Activated naive CD4-positive, alpha-beta T cell treated with anti-CD3 and anti-CD28 coated beads, Interleukin-2, amount 10 ng/mL, durations not matched to agents 7 days and 5 days (primary cell): ENCODE data around the gene LGMN.

ENCODE experiments used
- CTCF ChIA-PET: fragments of 350-600 bp; sonication (Branson Sonifier 250); formaldehyde crosslinking; loops from one replicate; lab custom pipeline; 2021; ENCODE audit warnings: antibody characterized with exemption; lab: Charles Lee
- DNase-seq: peaks from one replicate; pipeline ENCODE4 v3.0.0-alpha.2; 2020
- H3K27ac Mint-ChIP-seq: one replicate; pipeline ENCODE4 v1.8.0; 2021; ENCODE audit warnings: mild to moderate bottlenecking, moderate library complexity, mixed read lengths
- H3K27me3 Mint-ChIP-seq: one replicate; pipeline ENCODE4 v1.8.0; 2021; ENCODE audit warnings: mild to moderate bottlenecking, mixed read lengths
- H3K36me3 Mint-ChIP-seq: one replicate; pipeline ENCODE4 v1.8.0; 2021; ENCODE audit warnings: mixed read lengths
- H3K4me1 Mint-ChIP-seq: one replicate; pipeline ENCODE4 v1.8.0; 2021; ENCODE audit warnings: mixed read lengths
- H3K4me3 Mint-ChIP-seq: one replicate; pipeline ENCODE4 v1.8.0; 2021; ENCODE audit warnings: mild to moderate bottlenecking, moderate library complexity, mixed read lengths
- H3K9me3 Mint-ChIP-seq: one replicate; pipeline ENCODE4 v1.8.0; 2021; ENCODE audit warnings: mixed read lengths

LGMN gene

DNA sequence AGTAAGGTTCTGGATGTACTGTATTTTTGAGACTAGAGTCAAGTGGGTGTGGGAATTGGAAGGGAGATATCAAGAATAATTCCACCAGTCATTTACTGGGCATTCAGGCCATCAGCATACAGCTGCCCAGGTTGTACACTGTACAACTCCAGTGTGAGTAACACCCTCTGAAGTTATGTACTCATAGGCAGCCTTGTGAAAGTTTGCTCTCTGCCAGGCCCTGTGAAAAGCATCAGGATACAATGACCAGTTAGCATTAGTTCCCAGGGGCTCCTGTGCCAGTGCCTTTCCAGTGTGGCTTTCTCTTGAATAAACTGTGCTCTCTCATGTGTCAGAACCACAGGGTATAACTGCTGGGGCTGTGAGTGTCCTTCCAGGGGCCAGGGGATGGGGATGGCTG is 89.7 kb downstream of the LGMN start:
- H3K27ac Mint-ChIP-seq: peak overlapping the region; percentile 55
- peaks cover 77% of the 10 kb centered on the region for H3K4me1 Mint-ChIP-seq
- H3K27me3 Mint-ChIP-seq: no peaks in the 10 kb centered on the region
- no peak for DNase-seq
- CTCF ChIA-PET: interaction anchor here (1.0 kb wide), 1 partner anchor 28 kb away, joined by 3 read pairs; no protein-coding TSS in a partner anchor
- H3K36me3 Mint-ChIP-seq: peaks cover 89% of the 10 kb centered on the region
- H3K4me3 Mint-ChIP-seq: no peak overlapping the region
- H3K9me3 Mint-ChIP-seq: no peaks in the 10 kb centered on the region

DNA sequence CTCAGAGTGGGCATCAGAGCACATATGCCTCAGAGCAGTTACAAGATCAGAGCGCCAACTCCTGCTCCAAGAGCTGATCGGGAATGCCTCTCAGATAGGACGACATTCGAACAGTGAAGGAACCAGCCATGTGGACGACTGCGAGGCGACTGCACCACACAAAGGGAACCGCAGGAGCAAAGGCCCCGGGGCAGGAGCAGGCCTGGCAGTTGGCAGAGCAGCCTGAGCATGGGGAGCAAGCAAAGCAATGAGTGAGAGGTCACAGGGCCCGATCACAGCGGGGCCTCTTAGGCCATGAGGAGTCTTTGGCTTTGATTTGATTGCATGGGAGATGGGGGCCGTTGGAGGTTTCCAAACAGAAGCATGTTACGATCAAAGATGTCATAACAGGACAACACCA is 90.3 kb downstream of the LGMN start:
- H3K9me3 Mint-ChIP-seq: no peaks in the 10 kb centered on the region
- no peak for DNase-seq
- H3K4me3 Mint-ChIP-seq: no peak overlapping the region
- no peaks in the 10 kb centered on the region for H3K27me3 Mint-ChIP-seq
- CTCF ChIA-PET: no interaction called here
- H3K4me1 Mint-ChIP-seq: peaks cover 80% of the 10 kb centered on the region
- H3K36me3 Mint-ChIP-seq: peaks cover 89% of the 10 kb centered on the region
- H3K27ac Mint-ChIP-seq: peak overlapping the region; percentile 55

GRCh38 chr14:92657457-92658142 is 90.8 kb downstream of the LGMN start:
- Mint-ChIP-seq H3K27ac (peak overlapping the region; percentile 34), H3K27me3 (no peaks in the 10 kb centered on the region), H3K9me3 (no peaks in the 10 kb centered on the region), H3K4me3 (peak overlapping the region; percentile 97), H3K4me1 (peaks cover 78% of the 10 kb centered on the region), H3K36me3 (peaks cover 88% of the 10 kb centered on the region)
- DNase-seq: no peak
- CTCF ChIA-PET: no interaction called here

DNA sequence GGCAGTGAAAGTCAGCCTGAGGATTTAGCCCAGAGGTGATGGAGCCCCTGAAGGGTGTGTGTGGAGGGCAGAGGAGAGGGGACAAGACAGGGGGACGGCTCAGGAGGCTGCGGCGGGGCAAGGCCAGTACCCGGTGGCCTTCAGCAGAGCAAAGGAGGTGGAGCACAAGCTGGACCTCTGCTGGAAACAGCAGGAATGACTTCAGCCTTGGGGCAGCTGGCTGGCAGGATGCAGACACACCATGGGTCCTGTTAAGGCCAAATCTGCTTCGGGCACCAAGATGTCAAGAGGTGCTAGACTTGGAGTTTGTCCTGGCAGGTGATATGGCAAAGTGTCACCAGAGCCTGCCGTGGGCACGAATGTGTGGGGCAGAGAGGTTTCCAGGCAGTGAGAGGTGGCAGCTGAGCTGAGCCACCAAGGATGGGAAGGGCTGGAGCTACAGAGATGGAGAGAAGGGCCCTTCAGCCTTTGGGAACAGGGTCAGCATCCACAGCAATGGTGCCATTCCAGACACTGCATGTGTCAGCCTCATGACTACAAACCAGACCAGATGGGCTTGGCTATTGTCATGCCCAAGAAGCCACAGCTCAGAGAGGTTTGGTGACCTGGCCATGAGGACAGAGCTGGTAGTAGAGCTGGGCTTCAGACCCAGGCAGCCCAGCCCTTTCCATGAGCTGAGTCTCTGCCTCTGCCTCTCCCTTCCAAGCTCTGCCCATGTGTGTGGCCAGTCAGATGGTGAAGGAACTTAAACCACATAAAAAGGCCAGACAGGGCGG is 91.9 kb downstream of the LGMN start:
- DNase-seq: no peak
- Mint-ChIP-seq H3K27me3 (no peaks in the 10 kb centered on the region), H3K36me3 (peaks cover 84% of the 10 kb centered on the region), H3K4me1 (peaks cover 76% of the 10 kb centered on the region), H3K27ac (peak overlapping the region; percentile 54), H3K4me3 (peak overlapping the region; percentile 97), H3K9me3 (no peaks in the 10 kb centered on the region)
- CTCF ChIA-PET: interaction anchor here (1.2 kb wide), 1 partner anchor 43 kb away, joined by 4 read pairs; no protein-coding TSS in a partner anchor

DNA sequence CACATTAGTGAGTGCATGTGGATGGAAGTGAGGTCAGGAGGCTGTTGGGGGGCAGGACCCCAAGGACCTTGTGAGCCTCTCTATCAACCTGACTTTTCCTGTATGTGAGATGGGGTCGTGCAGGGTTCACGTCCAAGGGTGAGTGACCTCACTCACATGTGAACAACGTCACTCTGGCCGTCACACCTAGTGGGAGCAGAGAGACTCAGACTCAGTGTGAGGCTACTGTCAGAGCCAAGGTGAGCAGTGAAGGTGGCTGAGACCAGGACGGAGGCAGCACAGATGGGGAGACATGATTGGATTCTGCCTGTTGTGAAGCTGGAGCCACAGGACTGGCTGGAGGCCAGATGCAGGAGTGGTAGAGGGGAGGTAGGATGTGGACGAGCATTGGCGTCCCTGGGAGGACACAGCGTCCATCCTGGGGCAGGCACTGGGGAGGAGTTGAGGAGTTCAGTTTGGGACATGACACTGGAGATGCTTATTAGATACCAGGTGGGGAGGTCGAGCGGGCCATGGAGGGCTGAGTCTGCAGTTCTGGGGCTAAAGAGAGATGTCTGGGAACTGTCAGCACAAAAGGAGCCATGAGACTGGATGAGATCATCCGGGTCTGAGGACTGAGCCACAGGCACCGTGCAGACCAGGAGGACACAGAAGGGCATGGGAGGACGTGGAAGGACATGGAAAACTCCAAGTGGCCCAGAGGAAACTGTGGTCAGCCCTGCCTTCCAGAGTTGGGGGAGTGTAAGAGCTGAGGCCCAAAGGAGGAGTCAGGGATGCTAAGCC is 92.8 kb downstream of the LGMN start:
- H3K4me1 Mint-ChIP-seq: peaks cover 78% of the 10 kb centered on the region
- no peaks in the 10 kb centered on the region for H3K9me3 Mint-ChIP-seq
- CTCF ChIA-PET: interaction anchor here (1.2 kb wide), 1 partner anchor 42 kb away, joined by 4 read pairs; no protein-coding TSS in a partner anchor
- peak overlapping the region; percentile 97 for H3K4me3 Mint-ChIP-seq
- H3K36me3 Mint-ChIP-seq: peaks cover 76% of the 10 kb centered on the region
- DNase-seq: no peak
- no peaks in the 10 kb centered on the region for H3K27me3 Mint-ChIP-seq
- peak overlapping the region; percentile 56 for H3K27ac Mint-ChIP-seq

DNA sequence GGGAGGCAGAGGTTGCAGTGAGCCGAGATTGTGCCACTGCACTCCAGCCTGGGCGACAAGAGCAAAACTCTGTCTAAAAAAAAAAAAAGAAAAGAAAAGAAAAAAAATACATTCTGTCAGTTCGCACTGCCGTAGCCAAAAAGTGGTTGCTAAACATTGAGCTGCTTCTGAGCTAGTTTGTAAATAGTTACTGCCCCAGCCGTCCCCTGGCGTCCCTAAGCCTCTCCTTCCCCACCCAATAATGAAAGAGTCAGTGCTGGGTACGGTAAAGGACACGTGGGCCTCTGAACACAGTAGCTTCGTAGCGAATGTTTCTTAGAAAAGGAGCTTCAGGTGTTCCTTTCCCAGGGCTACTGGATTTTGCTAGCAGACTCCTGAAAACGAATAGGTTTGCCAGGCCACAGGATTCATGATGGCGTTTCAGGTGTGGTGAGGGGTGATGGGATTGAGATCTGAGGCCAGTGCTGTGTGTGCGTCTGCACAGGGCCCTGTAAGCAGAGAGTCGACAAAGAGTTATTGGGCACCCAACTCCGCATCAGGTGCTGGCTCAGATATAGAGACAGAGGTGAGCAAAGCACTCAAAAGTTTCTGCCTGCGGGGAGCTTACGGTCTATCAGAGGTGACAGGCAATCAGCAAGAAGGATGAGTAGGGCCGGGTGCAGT is 94.1 kb downstream of the LGMN start:
- no peaks in the 10 kb centered on the region for H3K27me3 Mint-ChIP-seq
- peak overlapping the region; percentile 97 for H3K27ac Mint-ChIP-seq
- H3K4me1 Mint-ChIP-seq: peaks cover 78% of the 10 kb centered on the region
- peaks cover 64% of the 10 kb centered on the region for H3K36me3 Mint-ChIP-seq
- DNase-seq: peak; percentile 37
- CTCF ChIA-PET: interaction anchor here (1.0 to 2.4 kb wide), 2 partner anchors 32 to 785 kb away, joined by 4 to 7 read pairs; no protein-coding TSS in a partner anchor
- H3K4me3 Mint-ChIP-seq: peak overlapping the region; percentile 97
- no peaks in the 10 kb centered on the region for H3K9me3 Mint-ChIP-seq
